Activated B cell treated with CpG ODN at 0.5 μM for 24 hours (primary cell): ENCODE measurements around the gene BRF1. TPM values are rescaled to one million over a fixed set of nuclear protein-coding genes. Genes with fewer than 3 reads are reported as not detected.

Experiments
- ATAC-seq: fragments of 200-7000 bp; cut with Tn5 transposase; one replicate; pipeline ENCODE4 v1.10.0; 2021; ENCODE audit warnings: low read depth, mild to moderate bottlenecking, moderate library complexity
- CTCF ChIA-PET: fragments of 350-600 bp; sonication (Branson Sonifier 250); formaldehyde crosslinking; loops from one replicate; lab custom pipeline; 2021; ENCODE audit warnings: antibody characterized with exemption; lab: Charles Lee
- POLR2A ChIA-PET: fragments of 350-600 bp; sonication (Branson Sonifier 250); formaldehyde crosslinking; loops from one replicate; lab custom pipeline; 2021; ENCODE audit warnings: antibody characterized with exemption; lab: Charles Lee
- DNase-seq: peaks from one replicate; pipeline ENCODE4 v3.0.0; 2022
- H3K27ac Mint-ChIP-seq: one replicate; pipeline ENCODE4 v1.8.0; 2020; ENCODE audit warnings: mixed read lengths
- H3K27me3 Mint-ChIP-seq: one replicate; pipeline ENCODE4 v1.8.0; 2021; ENCODE audit warnings: mixed read lengths
- H3K36me3 Mint-ChIP-seq: one replicate; pipeline ENCODE4 v1.8.0; 2021; ENCODE audit warnings: low read depth, mixed read lengths
- H3K4me1 Mint-ChIP-seq: one replicate; pipeline ENCODE4 v1.8.0; 2021; ENCODE audit warnings: mixed read lengths
- H3K4me3 Mint-ChIP-seq: one replicate; pipeline ENCODE4 v1.8.0; 2020; ENCODE audit warnings: mild to moderate bottlenecking, mixed read lengths
- H3K9me3 Mint-ChIP-seq: one replicate; pipeline ENCODE4 v1.8.0; 2020; ENCODE audit warnings: mixed read lengths
- intact Hi-C: fragments of 100-400 bp; cut with micrococcal nuclease; formaldehyde crosslinking; loops from one replicate; pipeline ENCODE4 v1.15.1; 2024
- total RNA-seq: library from RNA; stranded (reverse); gene quantifications from 2 replicates; pipeline ENCODE4 v1.2.3, GENCODE V29; 2022
- TF ChIP-seq, protein P1 (sequence below): fragments of 200-600 bp; IDR thresholded peaks from one replicate; pipeline ENCODE4 v1.8.0; 2022; ENCODE audit warnings: antibody characterized with exemption, mild to moderate bottlenecking

The BRF1 gene
- total RNA-seq, 1 donor from 2014 or later: 32.8 TPM

DNA sequence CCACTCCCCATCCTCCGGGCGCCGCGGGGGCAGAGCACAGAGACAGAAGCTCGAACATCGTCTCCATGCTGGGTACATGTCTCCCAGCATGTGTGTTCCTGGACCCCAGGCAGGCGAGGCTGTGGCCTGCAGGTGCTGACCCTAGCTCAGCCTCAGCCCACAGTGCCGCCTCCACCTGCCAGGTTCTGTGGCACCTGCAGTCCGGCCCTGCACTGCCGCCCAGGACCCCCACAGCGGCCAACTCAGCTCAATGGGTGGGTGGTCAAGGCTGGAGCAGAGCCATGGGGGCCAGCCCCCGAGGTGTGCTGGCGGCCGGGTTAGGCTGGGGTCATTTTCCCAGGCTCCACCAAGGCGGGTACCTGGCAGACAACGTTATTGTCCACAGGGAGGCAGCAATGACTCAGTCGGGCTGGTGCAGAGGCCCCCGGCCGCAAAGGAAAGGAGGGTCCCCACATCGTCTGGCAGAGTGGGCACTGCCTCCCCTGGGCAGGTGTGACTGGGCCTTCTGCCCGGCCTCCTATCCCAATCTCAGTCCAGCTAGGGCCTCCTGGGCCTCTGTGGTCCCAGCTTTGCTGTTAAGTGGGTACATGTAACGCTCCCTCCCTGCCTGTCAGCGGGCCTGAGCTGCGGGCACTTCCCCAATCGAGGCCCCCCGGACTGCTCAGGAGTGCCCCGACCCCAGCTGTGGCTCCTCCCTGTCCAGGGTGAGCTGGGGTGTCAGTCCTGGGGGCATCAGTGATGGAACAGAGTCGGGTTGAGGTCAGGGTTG, 99.5 kb downstream of the BRF1 start:
- H3K4me1 Mint-ChIP-seq: peaks cover 18% of the 10 kb centered on the region
- intact Hi-C loops: loop anchor here (5.0 kb wide), 1 partner anchor 81 kb away; no protein-coding TSS in a partner anchor
- POLR2A ChIA-PET: interaction anchor here (1.1 kb wide), 1 partner anchor 100 kb away, joined by 3 read pairs; the partner anchor contains the start of gene BRF1
- H3K27ac Mint-ChIP-seq: no peak overlapping the region
- peaks cover 24% of the 10 kb centered on the region for H3K27me3 Mint-ChIP-seq
- ATAC-seq (no peak), DNase-seq (no peak)
- no peaks in the 10 kb centered on the region for H3K9me3 Mint-ChIP-seq
- CTCF ChIA-PET: interaction anchor here (1.0 to 1.4 kb wide), 3 partner anchors 150 to 288 kb away, joined by 4 to 5 read pairs (median 4); partner anchors contain the start of gene TEX22
- H3K36me3 Mint-ChIP-seq: no peaks in the 10 kb centered on the region
- TF ChIP-seq, protein P1, sequence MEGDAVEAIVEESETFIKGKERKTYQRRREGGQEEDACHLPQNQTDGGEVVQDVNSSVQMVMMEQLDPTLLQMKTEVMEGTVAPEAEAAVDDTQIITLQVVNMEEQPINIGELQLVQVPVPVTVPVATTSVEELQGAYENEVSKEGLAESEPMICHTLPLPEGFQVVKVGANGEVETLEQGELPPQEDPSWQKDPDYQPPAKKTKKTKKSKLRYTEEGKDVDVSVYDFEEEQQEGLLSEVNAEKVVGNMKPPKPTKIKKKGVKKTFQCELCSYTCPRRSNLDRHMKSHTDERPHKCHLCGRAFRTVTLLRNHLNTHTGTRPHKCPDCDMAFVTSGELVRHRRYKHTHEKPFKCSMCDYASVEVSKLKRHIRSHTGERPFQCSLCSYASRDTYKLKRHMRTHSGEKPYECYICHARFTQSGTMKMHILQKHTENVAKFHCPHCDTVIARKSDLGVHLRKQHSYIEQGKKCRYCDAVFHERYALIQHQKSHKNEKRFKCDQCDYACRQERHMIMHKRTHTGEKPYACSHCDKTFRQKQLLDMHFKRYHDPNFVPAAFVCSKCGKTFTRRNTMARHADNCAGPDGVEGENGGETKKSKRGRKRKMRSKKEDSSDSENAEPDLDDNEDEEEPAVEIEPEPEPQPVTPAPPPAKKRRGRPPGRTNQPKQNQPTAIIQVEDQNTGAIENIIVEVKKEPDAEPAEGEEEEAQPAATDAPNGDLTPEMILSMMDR: no peak
- no peak overlapping the region for H3K4me3 Mint-ChIP-seq

DNA sequence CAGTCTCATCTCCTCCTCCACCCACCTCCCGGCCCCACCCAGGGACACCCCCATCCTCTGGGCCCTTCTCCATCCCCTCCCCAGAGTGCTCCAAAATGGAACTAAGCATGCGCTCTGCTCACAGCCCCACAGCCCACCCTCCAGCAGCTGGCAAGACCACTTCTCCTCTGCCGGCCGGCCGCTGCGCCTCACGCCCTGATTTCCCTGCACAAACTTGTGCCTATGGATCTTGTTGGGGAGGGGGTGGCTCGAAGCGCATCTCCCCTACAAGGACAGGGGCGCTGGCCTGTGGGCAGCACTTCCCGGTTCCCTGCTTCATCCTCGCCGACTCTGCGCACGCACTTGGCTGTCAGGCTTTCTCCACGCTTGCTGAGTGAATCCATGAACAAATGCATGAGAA, 100.2 kb downstream of the BRF1 start:
- Mint-ChIP-seq H3K4me1 (peaks cover 24% of the 10 kb centered on the region), H3K36me3 (no peaks in the 10 kb centered on the region), H3K9me3 (no peaks in the 10 kb centered on the region), H3K4me3 (no peak overlapping the region), H3K27ac (no peak overlapping the region), H3K27me3 (peaks cover 25% of the 10 kb centered on the region)
- POLR2A ChIA-PET: no interaction called here
- no peak for ATAC-seq
- intact Hi-C loops: loop anchor here (1.0 to 5.0 kb wide), 2 partner anchors 46 to 82 kb away; no protein-coding TSS in a partner anchor
- CTCF ChIA-PET: interaction anchor here (0.9 to 1.4 kb wide), 2 partner anchors 151 to 327 kb away, joined by 3 to 5 read pairs; no protein-coding TSS in a partner anchor
- TF ChIP-seq, protein P1: no peak
- DNase-seq: no peak

DNA sequence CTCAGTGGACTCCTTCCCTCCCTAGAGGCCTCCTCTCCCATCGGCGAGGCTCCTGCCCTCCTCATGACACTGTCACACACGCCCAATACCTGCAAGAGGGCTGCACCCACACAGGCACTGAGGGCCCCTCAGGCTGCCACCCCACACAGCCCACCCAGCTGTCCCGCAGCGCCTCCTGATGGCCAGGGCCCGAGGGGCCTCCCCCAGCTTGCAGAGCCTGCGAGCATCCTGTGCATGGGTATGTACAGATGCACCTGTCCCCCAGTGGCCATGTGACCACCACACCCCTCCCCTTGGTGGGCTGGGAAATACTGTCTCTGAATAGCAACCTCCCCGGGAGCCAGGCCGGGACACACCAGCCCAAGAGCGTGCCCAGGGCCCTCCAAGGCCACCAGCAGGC, 100.7 kb downstream of the BRF1 start:
- TF ChIP-seq, protein P1: no peak
- Mint-ChIP-seq H3K4me1 (peaks cover 27% of the 10 kb centered on the region), H3K27me3 (peaks cover 27% of the 10 kb centered on the region)

DNA sequence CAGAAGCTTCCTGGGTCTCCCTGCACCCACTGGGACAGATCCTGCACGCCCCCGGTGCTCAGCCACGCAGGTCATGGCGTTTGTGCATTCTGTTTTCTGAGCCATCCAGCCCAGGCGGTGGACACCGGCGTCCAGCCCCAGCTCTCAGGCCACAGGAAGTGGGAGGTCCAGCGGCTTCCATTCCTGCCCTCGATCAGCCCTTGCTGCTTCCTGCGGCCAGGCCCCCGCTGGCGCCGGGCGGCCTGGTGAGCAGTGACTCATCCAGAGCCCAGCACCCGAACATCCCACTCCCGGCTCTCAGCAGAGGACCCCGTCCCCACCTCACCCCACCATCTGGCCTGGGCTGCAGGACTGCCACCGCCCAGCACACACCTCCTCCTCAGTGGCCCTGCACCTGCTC, 101.7 kb downstream of the BRF1 start:
- H3K36me3 Mint-ChIP-seq: no peaks in the 10 kb centered on the region
- ATAC-seq: no peak
- no peak overlapping the region for H3K27ac Mint-ChIP-seq
- intact Hi-C loops: no loop called here
- H3K4me3 Mint-ChIP-seq: no peak overlapping the region
- peaks cover 33% of the 10 kb centered on the region for H3K27me3 Mint-ChIP-seq
- TF ChIP-seq, protein P1: no peak
- no peaks in the 10 kb centered on the region for H3K9me3 Mint-ChIP-seq
- no peak for DNase-seq
- peaks cover 29% of the 10 kb centered on the region for H3K4me1 Mint-ChIP-seq
- POLR2A ChIA-PET: no interaction called here
- CTCF ChIA-PET: no interaction called here

More for the DNA sequence above, 100.7 kb downstream of the BRF1 start:
- Mint-ChIP-seq H3K4me3 (no peak overlapping the region), H3K36me3 (no peaks in the 10 kb centered on the region), H3K9me3 (no peaks in the 10 kb centered on the region), H3K27ac (no peak overlapping the region)
- POLR2A ChIA-PET: no interaction called here
- intact Hi-C loops: loop anchor here (1.0 to 5.0 kb wide), 2 partner anchors 46 to 82 kb away; no protein-coding TSS in a partner anchor
- CTCF ChIA-PET: interaction anchor here (0.9 kb wide), 1 partner anchor 328 kb away, joined by 3 read pairs; no protein-coding TSS in a partner anchor
- DNase-seq (no peak), ATAC-seq (no peak)

DNA sequence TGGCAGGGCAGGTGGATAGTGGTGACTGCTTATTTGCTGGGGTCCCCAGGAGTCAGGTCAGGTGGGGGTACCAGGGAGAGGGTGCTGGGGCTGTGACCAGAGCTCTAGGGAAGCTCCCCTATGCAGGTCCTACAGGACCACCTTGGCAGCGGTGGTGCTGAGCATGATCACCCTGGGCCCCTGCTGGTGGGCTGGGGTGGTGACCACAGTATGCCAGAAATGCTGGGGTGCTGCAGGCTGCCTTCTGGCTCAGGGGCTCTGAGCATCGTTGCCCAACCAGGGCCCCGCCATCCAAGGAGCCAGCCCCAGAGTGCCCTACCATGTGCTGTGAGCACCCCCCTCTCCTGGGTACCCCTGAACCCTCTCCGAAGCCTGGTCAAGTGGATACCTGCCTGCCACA, 102.2 kb downstream of the BRF1 start:
- H3K27ac Mint-ChIP-seq: no peak overlapping the region
- ChIA-PET POLR2A (no interaction called here), CTCF (no interaction called here)
- H3K27me3 Mint-ChIP-seq: peaks cover 38% of the 10 kb centered on the region
- H3K4me1 Mint-ChIP-seq: peaks cover 34% of the 10 kb centered on the region
- ATAC-seq (no peak), DNase-seq (no peak)
- H3K36me3 Mint-ChIP-seq: no peaks in the 10 kb centered on the region
- H3K9me3 Mint-ChIP-seq: no peaks in the 10 kb centered on the region
- TF ChIP-seq, protein P1: no peak
- H3K4me3 Mint-ChIP-seq: no peak overlapping the region
- intact Hi-C loops: no loop called here
